Kidney epithelial cell (primary cell): ENCODE measurements around the gene CD58. TPM values are rescaled to one million over a fixed set of nuclear protein-coding genes. Genes with fewer than 3 reads are reported as not detected.

Experiments
- DNase-seq: peaks from one replicate; pipeline ENCODE4 v3.0.0-alpha.2; 2010; ENCODE audit warnings: low read depth
- H3K27me3 ChIP-seq: 2 replicates; pipeline ENCODE4 v1.6.0; 2011; ENCODE audit warnings: low read length; ENCODE audit not compliant: control insufficient read depth, insufficient read depth
- H3K36me3 ChIP-seq: 2 replicates; pipeline ENCODE4 v1.5.1; 2011; ENCODE audit warnings: low read length; ENCODE audit not compliant: control insufficient read depth, insufficient read depth
- H3K4me3 ChIP-seq: 2 replicates; pipeline ENCODE4 v1.5.1; 2011; ENCODE audit warnings: low read depth, mild to moderate bottlenecking, control low read depth, low read length
- CTCF ChIP-seq: IDR thresholded peaks from 2 replicates; pipeline ENCODE4 v1.5.1; 2011; ENCODE audit warnings: mild to moderate bottlenecking, moderate library complexity, low read length, control low read depth, inconsistent platforms; ENCODE audit not compliant: insufficient read depth, poor library complexity, severe bottlenecking
- total RNA-seq: library from RNA; depleted of rRNA; stranded (reverse); fragments of >200 nt; gene quantifications from 2 replicates; pipeline ENCODE4 v1.2.3, GENCODE V29; 2015

CD58 gene
- total RNA-seq, 1 donor from 2014 or later: 25.4 TPM

- Histone ChIP-seq H3K27me3 (no peaks in the 10 kb centered on the region), H3K4me3 (no peak overlapping the region), H3K36me3 (no peaks in the 10 kb centered on the region)
- DNase-seq: no peak
- TF ChIP-seq CTCF: no peak
These were observed 7.0 kb upstream of the CD58 start for GRCh38 chr1:116577759-116578314.

- TF ChIP-seq CTCF: peak; percentile 86
- no peaks in the 10 kb centered on the region for H3K36me3 ChIP-seq
- no peak for DNase-seq
- no peak overlapping the region for H3K4me3 ChIP-seq
- H3K27me3 ChIP-seq: no peaks in the 10 kb centered on the region
These were observed 3.9 kb upstream of the CD58 start for GRCh38 chr1:116574581-116575291.

DNA sequence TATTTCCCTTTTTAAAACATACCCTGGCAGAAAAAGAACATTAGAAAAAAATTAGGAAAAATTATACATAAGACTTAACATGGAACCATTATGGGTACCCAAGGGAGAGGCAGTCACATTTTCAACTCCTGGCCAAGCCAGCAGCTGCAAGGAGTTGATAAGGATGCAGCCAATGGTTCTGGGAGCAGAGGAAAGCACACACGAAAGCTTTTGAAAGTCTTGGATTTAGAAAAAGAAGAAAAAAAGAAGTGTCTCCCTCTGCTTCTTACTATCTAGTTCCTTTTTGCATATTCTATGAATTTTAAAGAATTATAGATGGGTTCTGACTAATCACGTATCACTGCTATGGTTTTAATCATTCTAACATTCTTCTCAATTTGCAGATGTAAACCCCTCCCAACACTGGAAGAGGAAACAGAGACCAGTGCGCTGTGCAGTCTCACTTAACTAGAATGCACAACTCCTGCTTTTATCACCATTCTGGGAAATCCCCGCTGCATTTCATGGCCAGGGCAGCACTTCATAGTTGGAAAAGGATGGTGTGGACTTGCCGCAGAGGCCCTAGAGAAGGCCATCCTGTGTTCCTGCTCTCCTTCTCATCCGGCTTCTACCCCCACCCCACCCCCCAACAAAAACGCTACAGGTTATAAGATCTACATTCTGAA is 2.7 kb upstream of the CD58 start:
- Histone ChIP-seq H3K27me3 (no peaks in the 10 kb centered on the region), H3K4me3 (no peak overlapping the region), H3K36me3 (no peaks in the 10 kb centered on the region)
- no peak for DNase-seq
- no peak for TF ChIP-seq CTCF

- no peak for TF ChIP-seq CTCF
- Histone ChIP-seq H3K27me3 (no peaks in the 10 kb centered on the region), H3K4me3 (no peak overlapping the region), H3K36me3 (no peaks in the 10 kb centered on the region)
- no peak for DNase-seq
These were observed 2.1 kb upstream of the CD58 start for GRCh38 chr1:116572771-116573430.

DNA sequence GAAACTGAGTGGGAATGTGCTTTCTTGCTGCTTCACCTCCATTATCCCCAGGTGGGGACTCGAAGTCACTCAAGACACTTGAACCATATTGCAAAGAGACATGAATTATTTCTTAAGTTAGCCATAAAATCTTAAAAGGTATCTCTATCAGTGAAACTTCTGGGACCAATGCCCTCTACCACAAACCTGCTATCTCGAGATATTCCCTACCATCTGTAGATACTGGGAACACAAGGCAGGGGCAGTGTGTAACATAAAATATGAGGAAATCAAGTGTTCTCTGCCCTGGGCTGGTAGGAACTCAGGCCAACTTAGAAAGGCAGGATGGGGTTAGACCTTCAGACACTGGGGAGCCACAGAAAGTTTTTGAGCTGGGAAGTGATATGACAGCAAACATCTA is 1.3 kb upstream of the CD58 start:
- Histone ChIP-seq H3K27me3 (no peaks in the 10 kb centered on the region), H3K36me3 (no peaks in the 10 kb centered on the region), H3K4me3 (no peak overlapping the region)
- DNase-seq: no peak
- TF ChIP-seq CTCF: no peak
